ENCODE measurements around the gene NXNL2.

DNA sequence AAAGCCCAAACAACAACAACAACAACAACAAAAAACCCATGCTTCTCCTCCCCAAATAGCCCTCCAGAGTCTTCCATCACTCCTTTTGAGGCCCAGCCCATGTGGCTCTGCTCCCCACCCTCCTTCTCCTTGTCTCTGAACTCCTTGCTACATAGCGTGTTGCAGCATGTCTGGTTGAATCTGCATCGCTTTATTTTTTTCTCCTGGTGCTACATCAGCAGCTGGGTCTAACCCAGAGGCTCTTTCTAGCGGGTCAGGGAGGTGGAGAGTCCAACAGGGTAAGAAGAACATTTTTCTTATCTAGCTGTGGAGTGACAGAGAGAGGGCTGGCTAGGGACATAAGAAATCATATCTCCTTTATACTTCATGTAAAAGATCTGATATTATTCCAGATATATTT, 18.4 kb downstream of the NXNL2 start:
- TF ChIP-seq, protein P1, sequence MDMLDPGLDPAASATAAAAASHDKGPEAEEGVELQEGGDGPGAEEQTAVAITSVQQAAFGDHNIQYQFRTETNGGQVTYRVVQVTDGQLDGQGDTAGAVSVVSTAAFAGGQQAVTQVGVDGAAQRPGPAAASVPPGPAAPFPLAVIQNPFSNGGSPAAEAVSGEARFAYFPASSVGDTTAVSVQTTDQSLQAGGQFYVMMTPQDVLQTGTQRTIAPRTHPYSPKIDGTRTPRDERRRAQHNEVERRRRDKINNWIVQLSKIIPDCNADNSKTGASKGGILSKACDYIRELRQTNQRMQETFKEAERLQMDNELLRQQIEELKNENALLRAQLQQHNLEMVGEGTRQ (CRISPR knock-in tag; IDR thresholded peaks at IDR 0.05), result no peak
- TF ChIP-seq, protein P2, sequence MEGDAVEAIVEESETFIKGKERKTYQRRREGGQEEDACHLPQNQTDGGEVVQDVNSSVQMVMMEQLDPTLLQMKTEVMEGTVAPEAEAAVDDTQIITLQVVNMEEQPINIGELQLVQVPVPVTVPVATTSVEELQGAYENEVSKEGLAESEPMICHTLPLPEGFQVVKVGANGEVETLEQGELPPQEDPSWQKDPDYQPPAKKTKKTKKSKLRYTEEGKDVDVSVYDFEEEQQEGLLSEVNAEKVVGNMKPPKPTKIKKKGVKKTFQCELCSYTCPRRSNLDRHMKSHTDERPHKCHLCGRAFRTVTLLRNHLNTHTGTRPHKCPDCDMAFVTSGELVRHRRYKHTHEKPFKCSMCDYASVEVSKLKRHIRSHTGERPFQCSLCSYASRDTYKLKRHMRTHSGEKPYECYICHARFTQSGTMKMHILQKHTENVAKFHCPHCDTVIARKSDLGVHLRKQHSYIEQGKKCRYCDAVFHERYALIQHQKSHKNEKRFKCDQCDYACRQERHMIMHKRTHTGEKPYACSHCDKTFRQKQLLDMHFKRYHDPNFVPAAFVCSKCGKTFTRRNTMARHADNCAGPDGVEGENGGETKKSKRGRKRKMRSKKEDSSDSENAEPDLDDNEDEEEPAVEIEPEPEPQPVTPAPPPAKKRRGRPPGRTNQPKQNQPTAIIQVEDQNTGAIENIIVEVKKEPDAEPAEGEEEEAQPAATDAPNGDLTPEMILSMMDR (IDR thresholded peaks at IDR 0.05), result no peak
- TF ChIP-seq, protein P3, sequence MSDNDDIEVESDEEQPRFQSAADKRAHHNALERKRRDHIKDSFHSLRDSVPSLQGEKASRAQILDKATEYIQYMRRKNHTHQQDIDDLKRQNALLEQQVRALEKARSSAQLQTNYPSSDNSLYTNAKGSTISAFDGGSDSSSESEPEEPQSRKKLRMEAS (CRISPR knock-in tag; IDR thresholded peaks at IDR 0.05), result no peak
- no peak for TF ChIP-seq NFYB (CRISPR knock-in tag; conservative IDR thresholded peaks at IDR 0.05; ENCODE audit: low read depth)

All from WTC11 (cell line).